HTR-8/SVneo (cell line): ENCODE results near the gene VPS37B.

Source experiments
- DNase-seq: peaks from one replicate; pipeline ENCODE4 v3.0.0; 2011; ENCODE audit warnings: low spot score, mixed read lengths; ENCODE audit not compliant: insufficient read length
- FAIRE-seq: peaks from 2 replicates; lab custom pipeline; 2011; peaks lifted over from hg19 to GRCh38; lab: Jason Lieb, UNC

VPS37B gene

DNA sequence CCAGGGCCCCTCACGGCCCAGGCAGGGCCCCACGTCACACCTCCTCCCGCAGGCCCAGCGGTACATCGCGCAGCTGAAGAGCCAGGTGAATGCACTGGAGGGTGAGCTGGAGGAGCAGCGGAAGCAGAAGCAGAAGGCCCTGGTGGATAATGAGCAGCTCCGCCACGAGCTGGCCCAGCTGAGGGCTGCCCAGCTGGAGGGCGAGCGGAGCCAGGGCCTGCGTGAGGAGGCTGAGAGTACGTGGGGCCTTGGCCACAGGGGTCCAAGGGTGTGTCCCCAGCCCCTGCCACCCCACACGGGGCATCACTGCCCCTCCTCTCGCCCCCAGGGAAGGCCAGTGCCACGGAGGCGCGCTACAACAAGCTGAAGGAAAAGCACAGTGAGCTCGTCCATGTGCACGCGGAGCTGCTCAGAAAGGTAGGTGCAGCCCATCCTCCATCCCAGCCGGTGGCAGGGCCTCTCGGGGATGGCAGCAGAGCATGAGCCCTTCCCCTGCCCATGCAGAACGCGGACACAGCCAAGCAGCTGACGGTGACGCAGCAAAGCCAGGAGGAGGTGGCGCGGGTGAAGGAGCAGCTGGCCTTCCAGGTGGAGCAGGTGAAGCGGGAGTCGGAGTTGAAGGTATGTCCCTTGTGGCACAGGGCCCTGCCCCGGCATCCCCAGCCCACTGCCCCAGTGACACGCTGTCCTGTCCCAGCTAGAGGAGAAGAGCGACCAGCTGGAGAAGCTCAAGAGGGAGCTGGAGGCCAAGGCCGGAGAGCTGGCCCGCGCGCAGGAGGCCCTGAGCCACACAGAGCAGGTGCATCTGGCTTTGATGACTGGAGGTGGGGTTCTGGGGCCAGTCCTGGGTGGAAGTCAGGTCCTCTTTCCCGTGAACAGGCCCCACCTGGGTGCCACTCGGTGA, 39.7 kb downstream of the VPS37B start:
- FAIRE-seq (no peak), DNase-seq (no peak)

DNA sequence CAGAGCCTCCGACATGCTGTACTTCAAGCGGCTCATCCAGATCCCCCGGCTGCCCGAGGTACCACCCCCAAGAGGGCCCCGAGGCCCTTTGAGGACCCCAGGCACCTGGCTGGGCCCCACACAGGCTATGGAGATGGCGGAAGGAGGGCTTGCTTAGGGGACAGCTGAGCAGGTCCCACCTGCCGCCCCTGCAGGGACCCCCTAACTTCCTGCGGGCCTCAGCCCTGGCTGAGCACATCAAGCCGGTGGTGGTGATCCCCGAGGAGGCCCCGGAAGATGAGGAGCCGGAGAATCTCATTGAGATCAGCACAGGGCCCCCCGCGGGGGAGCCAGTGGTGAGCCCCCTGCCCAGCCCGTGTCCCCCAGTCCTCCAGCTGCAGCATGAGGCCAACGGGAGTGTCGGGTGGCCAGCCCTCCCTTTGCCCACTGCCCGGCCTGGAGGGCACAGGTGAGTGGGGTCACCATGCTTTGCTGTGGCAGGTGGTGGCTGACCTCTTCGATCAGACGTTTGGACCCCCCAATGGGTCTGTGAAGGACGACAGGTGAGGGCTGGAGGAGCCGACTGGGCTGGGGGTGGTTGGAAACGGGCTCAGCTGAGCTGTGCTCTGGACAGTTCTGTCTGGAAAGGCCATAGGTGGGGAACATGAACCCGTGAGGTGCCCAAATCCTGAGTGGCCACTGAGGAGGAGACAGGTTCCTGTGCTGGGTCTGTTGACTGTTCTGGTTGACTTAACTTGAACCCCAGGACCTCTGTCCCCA, 40.7 kb downstream of the VPS37B start:
- DNase-seq (no peak), FAIRE-seq (no peak)

DNA sequence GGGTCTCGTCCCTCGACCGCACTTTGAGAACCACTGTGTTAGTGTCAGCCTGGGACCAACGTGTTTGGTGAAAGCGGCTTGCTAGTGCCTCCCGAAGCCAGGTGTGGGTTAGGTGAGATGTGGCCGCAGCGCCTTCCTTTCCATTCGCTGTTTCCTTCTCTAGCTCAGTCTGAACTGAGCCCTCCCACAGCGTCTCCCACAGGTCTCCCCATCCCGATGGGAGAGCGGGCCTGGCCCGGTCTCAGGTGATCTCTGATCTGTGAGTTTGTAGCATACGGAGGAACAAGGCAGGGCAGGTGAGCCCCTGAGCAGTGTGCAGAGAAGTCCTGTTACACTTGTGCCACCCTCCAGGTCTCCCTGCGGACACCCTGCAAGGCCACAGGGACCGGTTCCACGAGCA, 41.4 kb downstream of the VPS37B start:
- no peak for DNase-seq

DNA sequence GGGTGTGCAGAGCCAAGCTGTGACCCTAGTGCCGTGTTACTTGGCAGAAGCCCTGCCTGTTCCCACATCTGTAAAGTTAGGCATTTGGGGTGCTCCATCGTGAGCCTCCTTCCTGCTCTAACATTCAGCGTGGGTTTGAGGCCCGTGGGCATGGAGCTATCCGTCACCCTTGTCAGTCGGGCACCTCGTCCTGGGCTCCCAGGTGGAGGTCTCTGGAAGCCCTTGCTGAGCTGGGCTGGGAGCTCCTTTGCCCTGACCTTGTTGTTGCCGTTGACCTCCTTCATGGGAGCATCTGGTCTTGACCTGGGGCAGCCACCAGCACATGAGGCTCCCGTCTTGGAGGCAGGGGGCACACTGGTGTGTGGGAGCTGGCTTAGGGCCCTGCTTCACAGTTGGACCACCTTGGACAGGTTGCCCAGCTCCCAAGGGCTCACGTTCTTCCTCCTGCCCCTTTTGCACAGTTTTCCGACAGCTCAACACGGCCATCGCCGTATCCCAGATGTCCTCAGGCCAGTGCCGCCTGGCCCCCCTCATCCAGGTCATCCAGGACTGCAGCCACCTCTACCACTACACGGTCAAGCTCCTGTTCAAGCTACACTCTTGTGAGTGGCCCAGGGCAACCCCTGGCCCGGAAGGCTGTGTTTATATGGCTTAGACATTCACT, 42.2 kb downstream of the VPS37B start:
- no peak for DNase-seq
- no peak for FAIRE-seq

More for the DNA sequence above, 41.4 kb downstream of the VPS37B start:
- FAIRE-seq: no peak

- no peak for DNase-seq
- FAIRE-seq: peak; percentile 33
Observed at GRCh38 chr12:122852336-122853275, 43.3 kb downstream of the VPS37B start.

DNA sequence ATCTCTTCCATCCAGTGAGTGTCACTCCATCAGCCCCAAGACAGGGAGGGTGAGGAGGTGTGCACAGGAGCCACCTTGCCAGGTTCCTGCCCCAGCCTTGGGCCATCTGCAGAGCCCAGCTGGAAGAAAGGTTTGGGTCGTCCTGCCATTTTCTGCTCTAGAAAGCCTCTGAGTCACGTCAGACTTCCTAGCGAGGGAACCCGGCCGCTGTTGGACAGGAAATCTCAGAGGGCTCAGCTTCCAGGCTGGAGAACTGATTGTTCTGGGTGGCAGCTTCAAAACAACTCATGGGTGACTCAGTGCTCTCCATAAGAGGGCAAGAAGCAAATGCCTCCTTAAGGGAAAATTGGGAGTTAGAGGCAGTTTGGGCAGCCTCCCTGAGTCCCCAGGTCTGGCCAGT, 44.1 kb downstream of the VPS37B start:
- DNase-seq (no peak), FAIRE-seq (no peak)

GRCh38 chr12:122850695-122851350, 45.1 kb downstream of the VPS37B start:
- no peak for DNase-seq

DNA sequence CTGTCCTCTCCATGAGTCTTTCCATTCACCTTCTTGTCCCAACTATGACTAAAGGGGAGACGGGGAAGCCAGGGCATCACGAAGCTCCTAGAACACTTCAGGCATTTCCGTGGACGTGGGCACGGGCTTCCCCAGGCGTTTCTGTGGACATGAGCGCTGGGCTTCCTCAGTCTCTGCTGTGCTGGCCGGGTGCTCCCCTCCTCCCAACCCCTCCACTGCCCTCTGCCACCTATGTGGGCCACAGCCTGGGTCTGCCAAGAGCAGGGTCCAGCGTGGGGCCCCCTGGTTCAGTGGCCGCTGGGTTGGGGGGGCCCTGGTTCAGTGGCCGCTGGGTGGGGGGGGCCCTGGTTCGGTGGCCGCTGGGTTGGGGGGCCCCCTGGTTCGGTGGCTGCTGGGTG, 45.9 kb downstream of the VPS37B start:
- no peak for DNase-seq
- FAIRE-seq: no peak

More at GRCh38 chr12:122850695-122851350, 45.1 kb downstream of the VPS37B start:
- no peak for FAIRE-seq

GRCh38 chr12:122849352-122850047, 46.4 kb downstream of the VPS37B start:
- DNase-seq (no peak), FAIRE-seq (no peak)

- no peak for DNase-seq
- no peak for FAIRE-seq
Observed at GRCh38 chr12:122848471-122849351, 47.2 kb downstream of the VPS37B start.

- FAIRE-seq (no peak), DNase-seq (no peak)
Observed at GRCh38 chr12:122847921-122848421, 48.0 kb downstream of the VPS37B start.

GRCh38 chr12:122847516-122847836, 48.4 kb downstream of the VPS37B start:
- no peak for DNase-seq
- no peak for FAIRE-seq

DNA sequence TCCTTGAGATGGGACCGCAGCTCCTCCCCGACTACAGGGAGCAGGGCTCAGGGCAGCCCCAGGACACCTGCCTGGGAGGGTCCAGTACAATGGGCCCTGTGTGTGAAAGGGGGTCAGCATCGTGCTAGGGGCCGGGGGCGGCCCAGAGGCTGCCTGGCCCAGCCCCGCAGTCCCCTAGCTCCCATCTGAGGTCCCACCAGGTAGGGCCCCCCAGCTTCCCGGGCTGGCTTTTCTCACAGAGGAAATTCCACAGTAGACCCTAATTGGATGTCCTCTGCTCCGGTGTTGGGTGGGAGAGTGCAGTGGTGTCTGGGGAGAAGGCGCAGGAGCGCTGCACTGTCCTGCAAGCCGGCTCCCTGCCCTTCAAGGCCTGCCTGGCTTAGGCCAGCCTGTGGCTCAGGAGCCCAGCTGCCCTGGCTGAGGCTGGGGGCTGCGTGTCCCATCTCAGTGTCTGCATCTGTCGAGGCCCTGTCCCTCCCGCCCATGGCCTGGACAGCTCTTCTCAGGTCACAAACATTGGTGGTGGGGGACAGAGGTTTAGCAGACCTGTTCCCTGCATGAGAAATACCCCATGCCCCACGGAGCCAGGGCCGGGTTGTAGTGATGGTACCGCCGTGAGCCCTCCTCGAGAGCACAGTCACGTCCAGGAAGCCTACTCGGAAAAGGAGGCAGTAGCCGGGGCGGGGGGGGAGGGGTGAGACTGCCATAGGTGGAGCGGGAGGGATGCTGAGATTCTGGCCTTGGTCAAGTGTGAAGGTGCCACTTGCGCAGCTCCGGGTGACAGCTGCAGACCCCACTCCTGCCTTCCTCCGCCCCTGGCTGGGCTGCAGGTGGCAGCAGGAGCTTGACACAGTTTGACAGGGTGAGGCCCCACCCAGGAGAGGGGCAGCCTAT, 49.1 kb downstream of the VPS37B start:
- DNase-seq: no peak
- FAIRE-seq: no peak

- DNase-seq: no peak
- no peak for FAIRE-seq
Observed at GRCh38 chr12:122845865-122846621, 49.9 kb downstream of the VPS37B start.

GRCh38 chr12:122845041-122845864, 50.7 kb downstream of the VPS37B start:
- no peak for FAIRE-seq
- DNase-seq: no peak
